ENCODE measurements around the gene SLC35F3. TPM values are rescaled to one million over a fixed set of nuclear protein-coding genes. Genes with fewer than 3 reads are reported as not detected.

The SLC35F3 gene
- total and polyA plus RNA-seq, 2 experiments from 2014 or later: 1.0 to 3.2 TPM

DNA sequence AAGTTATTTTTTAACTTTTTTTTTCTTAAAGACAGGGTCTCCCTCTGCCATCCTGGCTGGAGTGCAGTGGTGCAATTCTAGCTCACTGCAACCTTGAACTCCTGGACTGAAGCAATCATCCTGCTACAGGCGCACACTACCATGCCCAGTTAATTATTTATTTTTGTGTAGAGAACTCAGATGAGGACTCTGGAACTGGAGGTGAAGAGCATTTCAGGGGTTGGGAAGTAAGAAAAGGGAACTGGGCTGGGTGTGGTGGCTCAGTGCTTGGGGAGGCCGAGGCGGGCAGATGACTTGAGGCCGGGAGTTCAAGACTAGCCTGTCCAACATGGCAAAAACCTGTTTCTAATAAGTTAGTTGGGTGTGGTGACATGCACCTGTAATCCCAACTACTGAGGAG lies 28.9 kb downstream of the SLC35F3 start (continued):
- TF ChIP-seq ETS1 (IDR thresholded peaks at IDR 0.05) (no peak), NANOG (IDR thresholded peaks at IDR 0.05; ENCODE audit: borderline replicate concordance) (no peak), CTCF (conservative IDR thresholded peaks at IDR 0.05; ENCODE audit: low read depth in 2 of 2) (no peak), EZH2phosphoT487 (IDR thresholded peaks at IDR 0.05; ENCODE audit: unreplicated experiment) (no peak), STAT1 (IDR thresholded peaks at IDR 0.05; ENCODE audit: unreplicated experiment) (no peak), ZNF331 (CRISPR knock-in tag; IDR thresholded peaks at IDR 0.05; ENCODE audit: low read depth) (no peak), ZNF114 (CRISPR knock-in tag; IDR thresholded peaks at IDR 0.05) (no peak), POLR2AphosphoS5 (IDR thresholded peaks at IDR 0.05; ENCODE audit: low read depth) (no peak)

- Histone ChIP-seq H3K27me3 (ENCODE audit: insufficient read depth) (no peaks in the 10 kb centered on the region), H3K4me2 (no peak overlapping the region), H3K79me2 (replicated peaks; ENCODE audit: insufficient read depth) (no peaks in the 10 kb centered on the region), H3F3A (replicated peaks; ENCODE audit: low read depth) (no peaks in the 10 kb centered on the region), H3K9me2 (ENCODE audit: insufficient read depth) (no peaks in the 10 kb centered on the region), H3K4me3 (no peak overlapping the region), H4K20me1 (replicated peaks; ENCODE audit: insufficient read depth) (no peaks in the 10 kb centered on the region; the same call in 1 of the 2 replicates), H3K27ac (ENCODE audit: low read depth) (no peak overlapping the region), H2AFZ (no peak overlapping the region), H3K36me3 (ENCODE audit: insufficient read depth) (no peaks in the 10 kb centered on the region), H3K4me1 (ENCODE audit: insufficient read depth) (no peaks in the 10 kb centered on the region)
- H3K27ac Mint-ChIP-seq: no peak overlapping the region
- H3K4me3 Mint-ChIP-seq: no peak overlapping the region
- ATAC-seq (no peak), DNase-seq (ENCODE audit: low spot score) (no peak)
- no peaks in the 10 kb centered on the region for H3K9me3 Mint-ChIP-seq
- no peaks in the 10 kb centered on the region for H3K36me3 Mint-ChIP-seq (ENCODE audit: low read depth)
- no peaks in the 10 kb centered on the region for H3K27me3 Mint-ChIP-seq (ENCODE audit: insufficient read depth, low read depth, poor library complexity)
- no peaks in the 10 kb centered on the region for H3K4me1 Mint-ChIP-seq
- no peak for TF ChIP-seq CTCF (conservative IDR thresholded peaks at IDR 0.05; ENCODE audit: low read depth in 2 of 2)
- TF ChIP-seq, protein P1, sequence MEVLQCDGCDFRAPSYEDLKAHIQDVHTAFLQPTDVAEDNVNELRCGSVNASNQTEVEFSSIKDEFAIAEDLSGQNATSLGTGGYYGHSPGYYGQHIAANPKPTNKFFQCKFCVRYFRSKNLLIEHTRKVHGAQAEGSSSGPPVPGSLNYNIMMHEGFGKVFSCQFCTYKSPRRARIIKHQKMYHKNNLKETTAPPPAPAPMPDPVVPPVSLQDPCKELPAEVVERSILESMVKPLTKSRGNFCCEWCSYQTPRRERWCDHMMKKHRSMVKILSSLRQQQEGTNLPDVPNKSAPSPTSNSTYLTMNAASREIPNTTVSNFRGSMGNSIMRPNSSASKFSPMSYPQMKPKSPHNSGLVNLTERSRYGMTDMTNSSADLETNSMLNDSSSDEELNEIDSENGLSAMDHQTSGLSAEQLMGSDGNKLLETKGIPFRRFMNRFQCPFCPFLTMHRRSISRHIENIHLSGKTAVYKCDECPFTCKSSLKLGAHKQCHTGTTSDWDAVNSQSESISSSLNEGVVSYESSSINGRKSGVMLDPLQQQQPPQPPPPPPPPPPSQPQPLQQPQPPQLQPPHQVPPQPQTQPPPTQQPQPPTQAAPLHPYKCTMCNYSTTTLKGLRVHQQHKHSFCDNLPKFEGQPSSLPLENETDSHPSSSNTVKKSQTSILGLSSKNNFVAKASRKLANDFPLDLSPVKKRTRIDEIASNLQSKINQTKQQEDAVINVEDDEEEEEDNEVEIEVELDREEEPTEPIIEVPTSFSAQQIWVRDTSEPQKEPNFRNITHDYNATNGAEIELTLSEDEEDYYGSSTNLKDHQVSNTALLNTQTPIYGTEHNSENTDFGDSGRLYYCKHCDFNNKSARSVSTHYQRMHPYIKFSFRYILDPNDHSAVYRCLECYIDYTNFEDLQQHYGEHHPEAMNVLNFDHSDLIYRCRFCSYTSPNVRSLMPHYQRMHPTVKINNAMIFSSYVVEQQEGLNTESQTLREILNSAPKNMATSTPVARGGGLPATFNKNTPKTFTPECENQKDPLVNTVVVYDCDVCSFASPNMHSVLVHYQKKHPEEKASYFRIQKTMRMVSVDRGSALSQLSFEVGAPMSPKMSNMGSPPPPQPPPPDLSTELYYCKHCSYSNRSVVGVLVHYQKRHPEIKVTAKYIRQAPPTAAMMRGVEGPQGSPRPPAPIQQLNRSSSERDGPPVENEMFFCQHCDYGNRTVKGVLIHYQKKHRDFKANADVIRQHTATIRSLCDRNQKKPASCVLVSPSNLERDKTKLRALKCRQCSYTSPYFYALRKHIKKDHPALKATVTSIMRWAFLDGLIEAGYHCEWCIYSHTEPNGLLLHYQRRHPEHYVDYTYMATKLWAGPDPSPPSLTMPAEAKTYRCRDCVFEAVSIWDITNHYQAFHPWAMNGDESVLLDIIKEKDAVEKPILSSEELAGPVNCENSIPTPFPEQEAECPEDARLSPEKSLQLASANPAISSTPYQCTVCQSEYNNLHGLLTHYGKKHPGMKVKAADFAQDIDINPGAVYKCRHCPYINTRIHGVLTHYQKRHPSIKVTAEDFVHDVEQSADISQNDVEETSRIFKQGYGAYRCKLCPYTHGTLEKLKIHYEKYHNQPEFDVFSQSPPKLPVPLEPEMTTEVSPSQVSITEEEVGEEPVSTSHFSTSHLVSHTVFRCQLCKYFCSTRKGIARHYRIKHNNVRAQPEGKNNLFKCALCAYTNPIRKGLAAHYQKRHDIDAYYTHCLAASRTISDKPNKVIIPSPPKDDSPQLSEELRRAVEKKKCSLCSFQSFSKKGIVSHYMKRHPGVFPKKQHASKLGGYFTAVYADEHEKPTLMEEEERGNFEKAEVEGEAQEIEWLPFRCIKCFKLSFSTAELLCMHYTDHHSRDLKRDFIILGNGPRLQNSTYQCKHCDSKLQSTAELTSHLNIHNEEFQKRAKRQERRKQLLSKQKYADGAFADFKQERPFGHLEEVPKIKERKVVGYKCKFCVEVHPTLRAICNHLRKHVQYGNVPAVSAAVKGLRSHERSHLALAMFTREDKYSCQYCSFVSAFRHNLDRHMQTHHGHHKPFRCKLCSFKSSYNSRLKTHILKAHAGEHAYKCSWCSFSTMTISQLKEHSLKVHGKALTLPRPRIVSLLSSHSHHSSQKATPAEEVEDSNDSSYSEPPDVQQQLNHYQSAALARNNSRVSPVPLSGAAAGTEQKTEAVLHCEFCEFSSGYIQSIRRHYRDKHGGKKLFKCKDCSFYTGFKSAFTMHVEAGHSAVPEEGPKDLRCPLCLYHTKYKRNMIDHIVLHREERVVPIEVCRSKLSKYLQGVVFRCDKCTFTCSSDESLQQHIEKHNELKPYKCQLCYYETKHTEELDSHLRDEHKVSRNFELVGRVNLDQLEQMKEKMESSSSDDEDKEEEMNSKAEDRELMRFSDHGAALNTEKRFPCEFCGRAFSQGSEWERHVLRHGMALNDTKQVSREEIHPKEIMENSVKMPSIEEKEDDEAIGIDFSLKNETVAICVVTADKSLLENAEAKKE (CRISPR knock-in tag; IDR thresholded peaks at IDR 0.05): no peak
- TF ChIP-seq ETS1 (IDR thresholded peaks at IDR 0.05): no peak
- no peak for TF ChIP-seq EZH2 (IDR thresholded peaks at IDR 0.05; ENCODE audit: low read depth, unreplicated experiment)
Measured at GRCh38 chr1:233935297-233935868, 30.9 kb downstream of the SLC35F3 start.
